ENCODE data around the gene DYDC2.

DNA sequence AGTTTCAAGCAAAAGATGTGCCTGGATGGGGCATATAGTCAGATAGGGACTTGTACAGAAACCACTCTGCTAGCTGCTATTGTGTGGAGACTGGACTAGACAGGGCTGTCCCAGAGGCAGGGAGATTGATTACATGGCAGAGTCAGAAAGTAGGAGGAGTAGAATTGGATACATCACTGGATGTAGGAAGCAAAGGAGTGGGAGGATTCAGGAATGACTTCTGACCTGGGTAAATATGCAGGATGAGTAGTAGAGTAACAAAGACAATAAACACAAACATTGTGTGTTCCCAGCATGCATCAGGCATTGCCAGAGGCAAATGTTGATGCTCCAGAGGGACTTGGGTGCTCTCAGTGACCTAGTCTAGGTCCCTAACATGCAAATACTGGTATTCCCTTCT is 36.2 kb upstream of the DYDC2 start:
- TF ChIP-seq, protein P1, sequence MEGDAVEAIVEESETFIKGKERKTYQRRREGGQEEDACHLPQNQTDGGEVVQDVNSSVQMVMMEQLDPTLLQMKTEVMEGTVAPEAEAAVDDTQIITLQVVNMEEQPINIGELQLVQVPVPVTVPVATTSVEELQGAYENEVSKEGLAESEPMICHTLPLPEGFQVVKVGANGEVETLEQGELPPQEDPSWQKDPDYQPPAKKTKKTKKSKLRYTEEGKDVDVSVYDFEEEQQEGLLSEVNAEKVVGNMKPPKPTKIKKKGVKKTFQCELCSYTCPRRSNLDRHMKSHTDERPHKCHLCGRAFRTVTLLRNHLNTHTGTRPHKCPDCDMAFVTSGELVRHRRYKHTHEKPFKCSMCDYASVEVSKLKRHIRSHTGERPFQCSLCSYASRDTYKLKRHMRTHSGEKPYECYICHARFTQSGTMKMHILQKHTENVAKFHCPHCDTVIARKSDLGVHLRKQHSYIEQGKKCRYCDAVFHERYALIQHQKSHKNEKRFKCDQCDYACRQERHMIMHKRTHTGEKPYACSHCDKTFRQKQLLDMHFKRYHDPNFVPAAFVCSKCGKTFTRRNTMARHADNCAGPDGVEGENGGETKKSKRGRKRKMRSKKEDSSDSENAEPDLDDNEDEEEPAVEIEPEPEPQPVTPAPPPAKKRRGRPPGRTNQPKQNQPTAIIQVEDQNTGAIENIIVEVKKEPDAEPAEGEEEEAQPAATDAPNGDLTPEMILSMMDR (IDR thresholded peaks at IDR 0.05): no peak
- TF ChIP-seq POLR2A (IDR thresholded peaks at IDR 0.05): no peak
